Mesenchymal stem cell (in vitro differentiated cells and primary cell): ENCODE measurements around the gene MGME1.
A peak's percentile ranks its signal among the peaks of the same experiment; 100 is the strongest.

Source experiments
- DNase-seq: peaks from one replicate; pipeline ENCODE4 v3.0.0-alpha.2; 2013
- H2AFZ ChIP-seq: one replicate; pipeline ENCODE4 v1.6.1; 2013; ENCODE audit warnings: low read depth, mild to moderate bottlenecking, control low read depth, inconsistent platforms, low read length, moderate library complexity
- H2AK5ac ChIP-seq: 2 replicates; pipeline ENCODE4 v1.6.1; 2013; ENCODE audit warnings: low read length, moderate library complexity, mild to moderate bottlenecking, inconsistent platforms; ENCODE audit not compliant: severe bottlenecking
- H2BK120ac ChIP-seq: one replicate; pipeline ENCODE4 v1.6.1; 2013; ENCODE audit warnings: low read depth, mild to moderate bottlenecking, inconsistent platforms, low read length, moderate library complexity
- H2BK12ac ChIP-seq, 2 experiments: one replicate each; pipeline ENCODE4 v1.6.1; 2013; ENCODE audit warnings: inconsistent platforms in 2 of 2, low read length in 2 of 2, mild to moderate bottlenecking in 2 of 2, moderate library complexity in 2 of 2, control low read depth in 1 of 2
- H2BK15ac ChIP-seq: one replicate; pipeline ENCODE4 v1.6.1; 2013; ENCODE audit warnings: mild to moderate bottlenecking, low read depth, inconsistent platforms; ENCODE audit not compliant: poor library complexity, severe bottlenecking
- H2BK5ac ChIP-seq: 2 replicates; pipeline ENCODE4 v1.6.1; 2013; ENCODE audit warnings: low read depth, mild to moderate bottlenecking, low read length, control low read depth, inconsistent platforms; ENCODE audit not compliant: poor library complexity, severe bottlenecking
- H3K14ac ChIP-seq, 2 experiments: one replicate each; pipeline ENCODE4 v1.6.1; 2013; ENCODE audit warnings: inconsistent platforms in 2 of 2, low read length in 2 of 2, control low read depth in 1 of 2, mild to moderate bottlenecking in 1 of 2, moderate library complexity in 1 of 2
- H3K18ac ChIP-seq, 2 experiments: one replicate each; pipeline ENCODE4 v1.6.1; 2013; ENCODE audit warnings: inconsistent platforms in 2 of 2, low read length in 2 of 2, control low read depth in 1 of 2, low read depth in 1 of 2, mild to moderate bottlenecking in 1 of 2
- H3K23ac ChIP-seq, 2 experiments: one replicate each; pipeline ENCODE4 v1.6.1; 2013; ENCODE audit warnings: inconsistent platforms in 2 of 2, low read length in 2 of 2, mild to moderate bottlenecking in 2 of 2, moderate library complexity in 2 of 2, control low read depth in 1 of 2
- H3K27ac ChIP-seq: 2 replicates; pipeline ENCODE4 v1.5.1; 2013; ENCODE audit warnings: mild to moderate bottlenecking, moderate library complexity, low read length, control low read depth, inconsistent platforms; ENCODE audit not compliant: poor library complexity, severe bottlenecking
- H3K27me3 ChIP-seq, 2 experiments: 2 replicates each; pipeline versions ENCODE4 v1.6.1 to v1.7.0; 2013; ENCODE audit warnings: low read length in 2 of 2, mild to moderate bottlenecking in 2 of 2, moderate library complexity in 2 of 2, control low read depth in 1 of 2, inconsistent platforms in 1 of 2; ENCODE audit not compliant: control insufficient read depth in 1 of 2, insufficient read depth in 1 of 2
- H3K36me3 ChIP-seq, 2 experiments: 2 replicates each; pipeline versions ENCODE4 v1.6.1 to v1.7.0; 2013; ENCODE audit warnings: low read length in 2 of 2, control low read depth in 1 of 2, inconsistent platforms in 1 of 2, low read depth in 1 of 2, mild to moderate bottlenecking in 1 of 2; ENCODE audit not compliant: insufficient read depth in 2 of 2, control insufficient read depth in 1 of 2
- H3K4ac ChIP-seq, 2 experiments: one replicate each; pipeline ENCODE4 v1.6.1; 2013; ENCODE audit warnings: inconsistent platforms in 2 of 2, low read length in 2 of 2, mild to moderate bottlenecking in 2 of 2, moderate library complexity in 2 of 2, control low read depth in 1 of 2, low read depth in 1 of 2
- H3K4me1 ChIP-seq: 2 replicates; pipeline ENCODE4 v1.6.1; 2013; ENCODE audit warnings: low read depth, low read length, control low read depth; ENCODE audit not compliant: control insufficient read depth, insufficient read depth
- H3K4me2 ChIP-seq: 2 replicates; pipeline ENCODE4 v1.6.1; 2013; ENCODE audit warnings: low read length, mild to moderate bottlenecking, inconsistent platforms; ENCODE audit not compliant: poor library complexity, severe bottlenecking
- H3K4me3 ChIP-seq, 2 experiments: 2 replicates each; pipeline versions ENCODE4 v1.5.1 to v1.7.0; 2013; ENCODE audit warnings: low read length in 2 of 2, mild to moderate bottlenecking in 2 of 2, control low read depth in 1 of 2, low read depth in 1 of 2; ENCODE audit not compliant: insufficient read depth in 1 of 2
- H3K79me1 ChIP-seq: replicated peaks from 2 replicates; pipeline ENCODE4 v1.6.1; 2013; ENCODE audit warnings: mild to moderate bottlenecking, control low read depth, low read length, inconsistent platforms; ENCODE audit not compliant: poor library complexity, severe bottlenecking
- H3K9ac ChIP-seq: 2 replicates; pipeline ENCODE4 v1.7.0; 2013; ENCODE audit warnings: mild to moderate bottlenecking, low read length, moderate library complexity
- H3K9me3 ChIP-seq: 2 replicates; pipeline ENCODE4 v1.7.0; 2013; ENCODE audit warnings: mild to moderate bottlenecking, low read length; ENCODE audit not compliant: control insufficient read depth
- H4K8ac ChIP-seq: one replicate; pipeline ENCODE4 v1.6.1; 2013; ENCODE audit warnings: inconsistent platforms, mild to moderate bottlenecking, low read length, moderate library complexity
- H4K91ac ChIP-seq: one replicate; pipeline ENCODE4 v1.6.1; 2013; ENCODE audit warnings: mild to moderate bottlenecking, low read length, inconsistent platforms
- WGBS: methylation state at CpG from one replicate; pipeline ENCODE4 v1.1.7; 2013; ENCODE audit warnings: mixed read lengths; 5-methylcytosine and 5-hydroxymethylcytosine counted together

MGME1 gene

DNA sequence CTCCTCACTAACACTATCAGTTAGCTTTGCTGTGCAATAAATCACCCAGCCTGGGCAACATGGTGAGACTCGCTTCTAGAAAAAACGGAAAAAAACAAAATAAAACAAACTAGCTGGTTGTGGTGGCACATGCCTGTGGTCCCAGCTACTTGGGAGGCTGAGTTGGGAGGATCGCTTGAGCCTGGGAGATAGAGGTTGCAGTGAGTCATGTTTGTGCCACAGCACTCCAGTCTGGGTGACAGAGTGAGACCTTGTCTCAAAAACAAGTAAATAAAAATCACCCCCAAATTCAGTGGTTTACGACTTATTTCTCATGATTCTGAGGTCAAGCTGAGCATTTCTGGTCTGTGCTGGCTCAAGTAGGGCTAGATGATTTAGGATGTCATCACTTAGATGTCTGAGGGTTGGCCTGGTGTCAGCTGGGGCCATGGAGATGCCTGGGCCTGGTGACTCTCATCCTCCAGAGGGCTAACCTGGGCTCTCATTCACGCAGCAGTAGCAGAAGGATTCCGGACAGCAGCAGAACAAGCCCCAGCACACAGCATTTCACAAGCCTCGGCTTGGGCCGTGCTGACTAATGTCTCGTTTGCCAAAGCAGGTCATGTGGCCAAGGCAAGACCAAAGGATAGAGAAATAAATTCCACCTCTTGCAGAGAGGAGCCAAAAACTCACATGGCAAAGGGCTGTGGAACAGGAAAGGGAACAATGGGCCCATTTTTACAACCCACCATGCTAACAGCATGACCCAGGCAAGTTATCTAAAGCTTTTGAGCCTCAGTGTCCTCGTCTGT, 32.5 kb downstream of the MGME1 start:
- peaks cover 4 to 43% of the 10 kb centered on the region in 2 experiments for H3K27me3 ChIP-seq
- no peak overlapping the region for H2BK15ac ChIP-seq
- no peak overlapping the region for H3K23ac ChIP-seq
- H4K8ac ChIP-seq: no peak overlapping the region
- no peak overlapping the region for H3K4me3 ChIP-seq
- H2BK120ac ChIP-seq: no peak overlapping the region
- peak overlapping the region; percentile 44 for H3K9ac ChIP-seq
- H3K79me1 ChIP-seq: no peaks in the 10 kb centered on the region
- no peak overlapping the region for H2BK12ac ChIP-seq
- DNase-seq: peak; percentile 85
- H3K36me3 ChIP-seq: no peaks in the 10 kb centered on the region
- H2BK5ac ChIP-seq: no peak overlapping the region
- H3K9me3 ChIP-seq: no peaks in the 10 kb centered on the region
- H3K14ac ChIP-seq: no peak overlapping the region
- H2AFZ ChIP-seq: no peak overlapping the region
- H3K18ac ChIP-seq: no peak overlapping the region
- no peak overlapping the region for H4K91ac ChIP-seq
- 61% methylated on average over 9 of the region's 10 CpGs for WGBS
- H3K4me2 ChIP-seq: no peak overlapping the region
- H3K27ac ChIP-seq: no peak overlapping the region
- no peak overlapping the region for H2AK5ac ChIP-seq
- peaks cover 2% of the 10 kb centered on the region for H3K4me1 ChIP-seq
- no peak overlapping the region for H3K4ac ChIP-seq

DNA sequence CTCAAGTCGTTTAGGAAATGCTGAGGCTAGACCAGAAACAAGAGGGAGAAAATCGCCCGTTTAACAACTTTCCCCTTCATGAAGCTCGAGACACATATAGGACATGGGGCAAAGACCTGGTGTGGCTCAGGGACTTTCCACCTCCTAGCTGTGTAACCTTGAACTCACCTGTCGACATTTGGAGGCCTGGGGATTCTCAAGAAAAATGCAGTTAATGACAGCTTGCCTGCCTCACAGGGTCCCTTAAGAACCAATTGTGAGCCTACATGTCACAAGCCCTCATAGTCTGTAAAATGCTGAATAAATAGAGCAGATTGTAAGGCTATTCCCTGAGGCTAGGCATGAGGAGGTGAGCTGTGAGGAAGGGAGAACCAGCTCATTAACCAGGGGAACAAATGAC, 35.1 kb downstream of the MGME1 start:
- Histone ChIP-seq H3K4me2 (no peak overlapping the region), H2AK5ac (no peak overlapping the region), H3K36me3 (no peaks in the 10 kb centered on the region), H4K8ac (no peak overlapping the region), H3K79me1 (no peaks in the 10 kb centered on the region), H4K91ac (no peak overlapping the region), H3K27ac (no peak overlapping the region), H3K9ac (no peak overlapping the region), H2AFZ (no peak overlapping the region), H2BK15ac (no peak overlapping the region), H3K27me3 (peaks cover 2 to 31% of the 10 kb centered on the region in 2 experiments), H3K4me3 (no peak overlapping the region), H2BK120ac (no peak overlapping the region), H2BK12ac (no peak overlapping the region), H3K18ac (no peak overlapping the region), H2BK5ac (no peak overlapping the region), H3K9me3 (no peaks in the 10 kb centered on the region), H3K23ac (no peak overlapping the region), H3K4ac (no peak overlapping the region), H3K4me1 (peaks cover 3% of the 10 kb centered on the region), H3K14ac (no peak overlapping the region)
- 65% methylated on average over 5 of the region's 5 CpGs for WGBS
- no peak for DNase-seq

DNA sequence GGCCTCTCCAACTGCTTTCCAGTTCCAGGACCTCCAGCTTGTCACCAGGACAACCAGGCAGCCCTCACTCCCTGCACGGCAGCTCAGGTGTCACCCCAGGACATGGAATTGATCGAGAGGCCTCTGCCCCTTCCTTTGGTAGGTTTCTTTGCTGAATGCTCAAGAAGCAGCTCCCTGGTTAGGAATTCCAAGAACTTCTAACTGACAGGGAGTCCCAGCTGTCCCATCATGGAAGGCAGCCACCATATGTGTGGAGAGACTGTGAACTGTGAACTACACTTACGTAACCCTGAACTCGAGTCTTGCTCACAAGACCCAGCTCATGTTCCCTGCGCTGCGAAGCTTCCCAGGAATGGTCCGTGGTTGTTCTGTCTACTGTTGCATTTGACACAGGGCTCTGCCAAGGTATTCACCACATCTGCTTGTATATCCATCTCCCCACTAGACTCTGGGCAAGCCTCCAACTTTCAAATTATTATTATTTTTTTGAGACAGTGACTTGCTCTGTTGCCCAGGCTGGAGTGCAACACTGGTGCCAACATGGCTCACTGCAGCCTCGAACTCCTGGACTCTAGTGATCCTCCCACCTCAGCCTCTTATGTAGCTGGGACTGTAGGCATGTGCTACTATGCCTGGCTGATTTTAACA, 35.7 kb downstream of the MGME1 start:
- H3K27me3 ChIP-seq: peaks cover 0 to 26% of the 10 kb centered on the region in 2 experiments

DNA sequence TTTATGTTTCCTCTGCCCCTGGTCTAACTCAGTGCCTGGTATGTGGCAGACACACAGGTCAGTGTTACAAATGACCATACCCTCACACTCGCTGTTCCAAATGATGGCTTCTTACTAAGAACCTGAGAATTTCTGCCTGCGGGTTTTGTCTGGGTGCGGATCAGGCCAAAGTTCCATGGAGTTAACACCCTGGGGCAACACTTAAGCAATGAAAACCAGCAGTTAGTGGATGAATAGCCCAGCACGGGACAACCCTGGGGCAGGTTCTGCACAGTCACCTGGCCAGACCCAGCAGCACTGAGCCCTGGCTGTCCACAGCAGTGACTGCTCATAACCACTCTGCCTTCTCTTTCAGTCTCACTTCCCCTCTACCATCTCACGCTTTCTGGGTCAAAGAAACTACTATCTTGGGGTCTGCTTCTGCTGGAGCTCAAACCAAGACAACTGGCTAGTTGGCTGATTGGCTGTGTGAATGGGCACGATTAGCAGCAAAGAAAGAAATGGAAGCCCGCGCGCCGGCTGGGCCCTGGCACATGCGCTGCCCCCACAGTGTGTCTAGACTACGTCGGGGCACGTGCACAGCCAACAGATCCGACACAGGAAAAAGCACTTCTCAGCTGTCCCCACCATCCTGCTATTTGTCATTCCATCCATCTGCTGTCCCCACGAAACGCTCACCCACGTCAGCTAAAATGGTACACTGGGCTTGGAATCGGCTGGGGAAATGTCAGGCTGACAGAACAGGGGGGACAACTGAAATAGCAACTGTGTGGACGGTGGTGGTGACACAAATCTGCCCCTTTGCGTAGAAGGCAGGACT, 36.6 kb downstream of the MGME1 start:
- peak overlapping the region; percentile 37 to 69 for H3K4ac ChIP-seq
- no peak overlapping the region for H3K9ac ChIP-seq
- no peak overlapping the region for H2AK5ac ChIP-seq
- no peak for DNase-seq
- H3K14ac ChIP-seq: peak overlapping the region in 1 of 2 experiments; percentile 49
- peak overlapping the region; percentile 84 for H4K91ac ChIP-seq
- 65% methylated on average over 21 of the region's 21 CpGs for whole genome bisulfite sequencing
- no peaks in the 10 kb centered on the region for H3K79me1 ChIP-seq
- H2BK12ac ChIP-seq: peak overlapping the region; percentile 87 to 90
- no peak overlapping the region for H3K23ac ChIP-seq
- H3K36me3 ChIP-seq: no peaks in the 10 kb centered on the region
- H2BK5ac ChIP-seq: no peak overlapping the region
- no peak overlapping the region for H3K4me3 ChIP-seq
- H3K18ac ChIP-seq: peak overlapping the region; percentile 34 to 84
- no peak overlapping the region for H3K27ac ChIP-seq
- H2AFZ ChIP-seq: no peak overlapping the region
- peaks cover 0 to 23% of the 10 kb centered on the region in 2 experiments for H3K27me3 ChIP-seq
- H3K4me2 ChIP-seq: no peak overlapping the region
- H4K8ac ChIP-seq: peak overlapping the region; percentile 45
- H2BK120ac ChIP-seq: no peak overlapping the region
- H3K4me1 ChIP-seq: peaks cover 3% of the 10 kb centered on the region
- H3K9me3 ChIP-seq: no peaks in the 10 kb centered on the region
- peak overlapping the region; percentile 56 for H2BK15ac ChIP-seq

More for the DNA sequence above, 35.7 kb downstream of the MGME1 start:
- Histone ChIP-seq H3K9me3 (no peaks in the 10 kb centered on the region), H3K4me3 (no peak overlapping the region), H3K4me2 (no peak overlapping the region), H4K8ac (no peak overlapping the region), H2BK15ac (no peak overlapping the region), H3K14ac (no peak overlapping the region), H3K4me1 (peaks cover 3% of the 10 kb centered on the region), H2AK5ac (no peak overlapping the region), H3K27ac (no peak overlapping the region), H3K36me3 (no peaks in the 10 kb centered on the region), H3K9ac (no peak overlapping the region), H2BK12ac (peak overlapping the region in 1 of 2 experiments; percentile 10), H3K4ac (no peak overlapping the region), H4K91ac (no peak overlapping the region), H2BK5ac (no peak overlapping the region), H2AFZ (no peak overlapping the region), H3K18ac (no peak overlapping the region), H2BK120ac (no peak overlapping the region), H3K79me1 (no peaks in the 10 kb centered on the region), H3K23ac (no peak overlapping the region)
- 86% methylated on average over 8 of the region's 8 CpGs for WGBS
- peak; percentile 55 for DNase-seq
